Endothelial cell (in vitro differentiated cells): ENCODE data around the gene URB2. TPM values are rescaled to one million over a fixed set of nuclear protein-coding genes. Genes with fewer than 3 reads are reported as not detected.
A peak's percentile ranks its signal among the peaks of the same experiment; 100 is the strongest.

Experiments
- DNase-seq: peaks from one replicate; pipeline ENCODE4 v3.0.0; 2021; ENCODE audit warnings: low spot score
- H3K27ac Mint-ChIP-seq: one replicate; pipeline ENCODE4 v1.8.0; 2021; ENCODE audit warnings: mixed read lengths, inconsistent platforms; ENCODE audit not compliant: unreplicated experiment
- H3K27me3 Mint-ChIP-seq: one replicate; pipeline ENCODE4 v1.8.0; 2021; ENCODE audit warnings: mild to moderate bottlenecking, moderate library complexity, mixed read lengths, inconsistent platforms; ENCODE audit not compliant: unreplicated experiment
- H3K36me3 Mint-ChIP-seq: one replicate; pipeline ENCODE4 v1.8.0; 2021; ENCODE audit warnings: mild to moderate bottlenecking, low read depth, mixed read lengths, inconsistent platforms; ENCODE audit not compliant: unreplicated experiment
- H3K4me1 Mint-ChIP-seq: one replicate; pipeline ENCODE4 v1.8.0; 2021; ENCODE audit warnings: mild to moderate bottlenecking, mixed read lengths, inconsistent platforms; ENCODE audit not compliant: unreplicated experiment
- H3K4me3 Mint-ChIP-seq: one replicate; pipeline ENCODE4 v1.8.0; 2021; ENCODE audit warnings: mild to moderate bottlenecking, mixed read lengths, inconsistent platforms; ENCODE audit not compliant: unreplicated experiment
- H3K9me3 Mint-ChIP-seq: one replicate; pipeline ENCODE4 v1.8.0; 2021; ENCODE audit warnings: mixed read lengths, inconsistent platforms; ENCODE audit not compliant: unreplicated experiment
- long read RNA-seq: library from polyadenylated mRNA; unstranded; transcript quantifications from one replicate; pipeline ENCODE4 v2.0.0, GENCODE V29; 2020; ENCODE audit not compliant: unreplicated experiment
- total RNA-seq: library from RNA; stranded (reverse); fragmentation: NEBNext Ultra II Directional; extraction: Animal tissue kit (Norgen Biotek cat#: 25700); gene quantifications from one replicate; pipeline ENCODE4 v1.2.1, GENCODE V29; 2021; ENCODE audit not compliant: unreplicated experiment
- TF ChIP-seq, protein P1 (sequence below): fragments of 200-600 bp; sonication (generic); IDR thresholded peaks from one replicate; pipeline ENCODE4 v1.5.0; 2021; ENCODE audit warnings: antibody characterized with exemption; ENCODE audit not compliant: unreplicated experiment

Gene URB2
- total RNA-seq, result 10.6 TPM
- long read RNA-seq, partial matches to known transcripts, result 1 of 2 reads
- long read RNA-seq, other reads (novel, unspliced or antisense), result 1 of 2 reads

DNA sequence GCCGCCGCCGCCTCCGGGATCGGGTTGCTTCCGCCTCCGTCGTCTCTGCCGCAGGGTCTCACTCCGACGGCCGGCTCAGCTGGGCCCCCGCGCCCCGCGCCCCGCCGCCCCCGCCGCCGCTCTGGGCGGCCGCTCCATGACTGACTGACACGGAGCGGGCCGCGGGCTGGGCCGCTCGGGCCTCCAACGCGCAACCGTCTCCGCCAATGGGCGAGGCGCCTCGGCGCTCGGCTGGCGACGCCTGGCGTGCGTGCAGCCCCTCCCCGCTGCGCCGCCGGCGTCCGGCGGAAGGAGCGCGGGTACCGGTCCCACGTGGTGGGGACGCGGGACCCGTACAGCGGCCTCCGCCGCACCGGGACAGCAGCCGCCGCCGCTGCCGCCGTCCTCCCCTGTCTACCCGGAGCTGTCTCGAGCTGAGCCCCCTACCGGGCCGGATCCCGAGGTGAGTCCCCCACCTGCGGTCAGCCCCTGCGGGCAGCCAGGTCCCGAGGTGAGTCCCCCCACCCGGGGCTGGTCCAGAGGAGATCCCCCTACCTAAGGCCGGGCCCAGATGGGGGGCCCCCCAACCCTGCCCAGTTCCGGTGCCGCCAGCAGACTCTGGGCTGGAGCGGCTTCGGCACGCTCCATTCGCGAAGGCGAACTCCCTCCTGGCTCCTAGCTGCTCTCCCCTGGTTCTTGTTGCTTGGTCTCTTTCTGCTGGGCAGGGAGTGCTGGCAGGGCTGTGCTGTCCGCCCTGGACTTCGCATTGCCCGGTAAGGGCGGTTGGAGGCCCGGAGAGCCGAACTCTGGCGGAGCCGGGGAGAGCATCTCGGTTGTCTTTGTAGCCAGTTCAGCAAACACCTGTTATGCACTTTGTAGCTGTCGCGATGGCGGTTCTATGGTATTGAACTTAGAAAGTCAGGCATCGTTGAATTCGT lies at the start of gene URB2, which contains the start of gene TAF5L:
Gene URB2 (plus strand): TSS at position 333 of the 917 bp plus-strand sequence. CDS start 1,387 bp downstream, outside the sequence.
Gene TAF5L (minus strand): TSS at position 208 of the 917 bp plus-strand sequence. CDS start 11,640 bp downstream, outside the sequence.
- H3K4me3 Mint-ChIP-seq, result peak within 1 kb of the TSS; percentile 98
- H3K4me1 Mint-ChIP-seq, result peaks cover 30% of the 10 kb centered on the region
- H3K27me3 Mint-ChIP-seq, result peaks cover 4% of the 10 kb centered on the region
- TF ChIP-seq, protein P1, sequence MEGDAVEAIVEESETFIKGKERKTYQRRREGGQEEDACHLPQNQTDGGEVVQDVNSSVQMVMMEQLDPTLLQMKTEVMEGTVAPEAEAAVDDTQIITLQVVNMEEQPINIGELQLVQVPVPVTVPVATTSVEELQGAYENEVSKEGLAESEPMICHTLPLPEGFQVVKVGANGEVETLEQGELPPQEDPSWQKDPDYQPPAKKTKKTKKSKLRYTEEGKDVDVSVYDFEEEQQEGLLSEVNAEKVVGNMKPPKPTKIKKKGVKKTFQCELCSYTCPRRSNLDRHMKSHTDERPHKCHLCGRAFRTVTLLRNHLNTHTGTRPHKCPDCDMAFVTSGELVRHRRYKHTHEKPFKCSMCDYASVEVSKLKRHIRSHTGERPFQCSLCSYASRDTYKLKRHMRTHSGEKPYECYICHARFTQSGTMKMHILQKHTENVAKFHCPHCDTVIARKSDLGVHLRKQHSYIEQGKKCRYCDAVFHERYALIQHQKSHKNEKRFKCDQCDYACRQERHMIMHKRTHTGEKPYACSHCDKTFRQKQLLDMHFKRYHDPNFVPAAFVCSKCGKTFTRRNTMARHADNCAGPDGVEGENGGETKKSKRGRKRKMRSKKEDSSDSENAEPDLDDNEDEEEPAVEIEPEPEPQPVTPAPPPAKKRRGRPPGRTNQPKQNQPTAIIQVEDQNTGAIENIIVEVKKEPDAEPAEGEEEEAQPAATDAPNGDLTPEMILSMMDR, result peak; percentile 24
- peak; percentile 87 for DNase-seq
- H3K9me3 Mint-ChIP-seq, result no peaks in the 10 kb centered on the region
- peak within 1 kb of the TSS; percentile 87 for H3K27ac Mint-ChIP-seq
- H3K36me3 Mint-ChIP-seq, result peaks cover 7% of the 10 kb centered on the region

DNA sequence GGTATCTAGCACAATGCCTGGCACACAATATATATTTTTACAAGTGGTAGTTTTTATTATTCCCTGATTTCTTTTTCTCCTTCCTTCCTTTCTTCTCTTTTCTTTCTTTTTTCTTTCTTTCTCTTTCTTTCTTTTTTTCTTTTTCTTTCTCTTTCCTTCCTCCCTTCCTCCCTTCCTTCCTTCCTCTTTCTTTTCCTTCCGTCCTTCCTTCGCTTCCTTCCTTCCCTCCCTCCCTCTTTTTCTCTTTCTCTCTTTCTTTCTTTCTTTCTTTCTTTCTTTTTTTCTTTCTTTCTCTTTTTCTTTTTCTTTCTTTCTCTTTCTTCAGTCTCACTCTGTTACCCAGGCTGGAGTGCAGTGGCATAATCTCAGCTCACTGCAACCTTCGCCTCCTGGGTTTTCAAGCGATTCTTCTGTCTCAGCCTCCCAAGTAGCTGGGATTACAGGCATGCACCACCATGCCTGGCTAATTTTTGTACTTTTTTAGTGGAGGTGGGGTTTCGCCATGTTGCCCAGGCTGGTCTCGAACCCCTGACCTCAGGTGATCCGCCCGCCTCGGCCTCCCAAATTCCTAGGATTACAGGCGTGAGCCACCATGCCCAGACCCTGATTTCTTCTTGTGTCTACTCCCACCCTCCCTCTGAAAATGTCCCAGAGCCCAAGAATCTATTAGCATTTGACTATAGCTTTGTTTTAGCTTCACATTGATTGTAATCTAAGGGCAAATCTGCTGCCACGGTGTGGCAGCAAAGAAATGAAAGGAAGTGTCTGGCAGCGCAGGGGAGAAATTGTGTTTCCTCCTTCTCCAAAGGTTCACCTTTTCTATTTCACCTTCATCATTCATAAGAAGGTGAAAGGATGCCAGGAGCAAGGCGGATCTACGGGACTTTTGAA lies 47.6 kb upstream of the URB2 start:
- peak overlapping the region; percentile 94 for H3K27ac Mint-ChIP-seq
- TF ChIP-seq, protein P1, result no peak
- H3K36me3 Mint-ChIP-seq, result no peaks in the 10 kb centered on the region
- H3K4me1 Mint-ChIP-seq, result peaks cover 10% of the 10 kb centered on the region
- no peak for DNase-seq
- H3K4me3 Mint-ChIP-seq, result no peak overlapping the region
- no peaks in the 10 kb centered on the region for H3K9me3 Mint-ChIP-seq
- peaks cover 2% of the 10 kb centered on the region for H3K27me3 Mint-ChIP-seq

- TF ChIP-seq, protein P1, result no peak
- Mint-ChIP-seq H3K4me1 (peaks cover 10% of the 10 kb centered on the region), H3K9me3 (no peaks in the 10 kb centered on the region)
Observed at GRCh38 chr1:229579059-229579673, 46.9 kb upstream of the URB2 start.

GRCh38 chr1:229581485-229581884 lies 44.6 kb upstream of the URB2 start:
- no peak for DNase-seq
- Mint-ChIP-seq H3K4me1 (peaks cover 10% of the 10 kb centered on the region), H3K27me3 (peaks cover 2% of the 10 kb centered on the region), H3K4me3 (no peak overlapping the region), H3K27ac (no peak overlapping the region), H3K36me3 (no peaks in the 10 kb centered on the region), H3K9me3 (no peaks in the 10 kb centered on the region)
- TF ChIP-seq, protein P1, result no peak

More at GRCh38 chr1:229579059-229579673, 46.9 kb upstream of the URB2 start:
- Mint-ChIP-seq H3K27me3 (peaks cover 2% of the 10 kb centered on the region), H3K36me3 (no peaks in the 10 kb centered on the region), H3K4me3 (no peak overlapping the region), H3K27ac (peak overlapping the region; percentile 94)
- peak; percentile 28 for DNase-seq
